ENCODE data around the gene UBA3.
A peak's percentile ranks its signal among the peaks of the same experiment; 100 is the strongest.

The UBA3 gene

DNA sequence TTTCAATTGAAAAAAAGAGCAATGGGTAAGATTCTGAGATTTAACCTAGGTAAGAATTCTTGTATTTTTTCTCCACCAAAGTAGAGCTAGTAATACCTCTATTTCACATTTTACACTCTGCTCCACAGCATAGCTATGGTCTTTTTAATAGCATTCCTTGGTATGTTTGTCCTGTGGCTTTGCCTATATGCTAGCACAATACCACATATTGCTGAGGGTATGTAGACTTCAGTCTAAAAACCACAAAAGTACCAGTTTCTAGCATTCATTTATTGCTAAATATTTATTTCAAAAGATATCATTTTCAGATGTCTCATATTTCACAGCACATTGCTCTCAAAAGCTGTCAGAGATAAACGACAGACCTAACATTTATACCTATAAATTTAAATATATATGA is 48.5 kb downstream of the UBA3 start:
- H3K36me3 ChIP-seq (ENCODE audit: low read length) = peaks cover 46% of the 10 kb centered on the region; the same call in 1 of the 2 replicates
- H4K20me1 ChIP-seq (ENCODE audit: low read depth, low read length) = no peaks in the 10 kb centered on the region
- no peak overlapping the region for H3K9ac ChIP-seq (ENCODE audit: low read length)
- no peaks in the 10 kb centered on the region for H3K9me2 ChIP-seq (replicated peaks; ENCODE audit: insufficient read depth, low read length)
- no peaks in the 10 kb centered on the region for H3F3A ChIP-seq (ENCODE audit: insufficient read depth)
- TF ChIP-seq, protein P1, sequence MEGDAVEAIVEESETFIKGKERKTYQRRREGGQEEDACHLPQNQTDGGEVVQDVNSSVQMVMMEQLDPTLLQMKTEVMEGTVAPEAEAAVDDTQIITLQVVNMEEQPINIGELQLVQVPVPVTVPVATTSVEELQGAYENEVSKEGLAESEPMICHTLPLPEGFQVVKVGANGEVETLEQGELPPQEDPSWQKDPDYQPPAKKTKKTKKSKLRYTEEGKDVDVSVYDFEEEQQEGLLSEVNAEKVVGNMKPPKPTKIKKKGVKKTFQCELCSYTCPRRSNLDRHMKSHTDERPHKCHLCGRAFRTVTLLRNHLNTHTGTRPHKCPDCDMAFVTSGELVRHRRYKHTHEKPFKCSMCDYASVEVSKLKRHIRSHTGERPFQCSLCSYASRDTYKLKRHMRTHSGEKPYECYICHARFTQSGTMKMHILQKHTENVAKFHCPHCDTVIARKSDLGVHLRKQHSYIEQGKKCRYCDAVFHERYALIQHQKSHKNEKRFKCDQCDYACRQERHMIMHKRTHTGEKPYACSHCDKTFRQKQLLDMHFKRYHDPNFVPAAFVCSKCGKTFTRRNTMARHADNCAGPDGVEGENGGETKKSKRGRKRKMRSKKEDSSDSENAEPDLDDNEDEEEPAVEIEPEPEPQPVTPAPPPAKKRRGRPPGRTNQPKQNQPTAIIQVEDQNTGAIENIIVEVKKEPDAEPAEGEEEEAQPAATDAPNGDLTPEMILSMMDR (IDR thresholded peaks at IDR 0.05; ENCODE audit: insufficient read depth, low read length, poor library complexity, severe bottlenecking) = no peak
- no peak for TF ChIP-seq EZH2phosphoT487 (conservative IDR thresholded peaks at IDR 0.05; ENCODE audit: low read length)
- H3K27me3 ChIP-seq (ENCODE audit: low read length) = no peaks in the 10 kb centered on the region
- H3K79me2 ChIP-seq (ENCODE audit: insufficient read depth, low read length) = no peaks in the 10 kb centered on the region
- no peak overlapping the region for H3K4me3 ChIP-seq (ENCODE audit: insufficient read depth, low read length, poor library complexity, severe bottlenecking)
- H3K4me2 ChIP-seq (ENCODE audit: low read depth, low read length, poor library complexity, severe bottlenecking) = no peak overlapping the region
- H3K9me3 ChIP-seq (ENCODE audit: insufficient read depth, low read length) = no peaks in the 10 kb centered on the region
- H3K27ac ChIP-seq (ENCODE audit: low read depth, low read length) = no peak overlapping the region
- no peak overlapping the region for H2AFZ ChIP-seq (ENCODE audit: low read depth, low read length, severe bottlenecking)

DNA sequence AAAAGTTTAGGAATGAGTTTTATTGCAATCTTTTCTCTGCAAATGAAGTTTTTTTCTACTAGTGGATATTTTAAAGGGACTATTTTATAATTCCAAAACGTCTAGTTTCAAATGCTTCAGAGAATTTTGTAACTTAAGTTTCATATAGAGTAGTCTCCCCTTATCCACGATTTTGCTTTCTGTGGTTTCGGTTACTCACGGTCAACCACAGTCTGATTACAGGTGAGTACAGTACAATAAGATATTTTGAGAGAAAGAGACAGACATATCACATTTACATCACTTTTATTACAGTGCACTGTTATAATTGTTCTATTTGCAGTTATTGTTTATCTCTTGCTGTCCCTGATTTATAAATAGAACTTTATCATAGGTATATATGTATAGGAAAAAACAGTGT is 59.3 kb downstream of the UBA3 start:
- no peaks in the 10 kb centered on the region for H3K79me2 ChIP-seq (ENCODE audit: insufficient read depth, low read length)
- H2AFZ ChIP-seq (ENCODE audit: low read depth, low read length, severe bottlenecking) = no peak overlapping the region
- no peaks in the 10 kb centered on the region for H4K20me1 ChIP-seq (ENCODE audit: low read depth, low read length)
- H3K27me3 ChIP-seq (ENCODE audit: low read length) = no peaks in the 10 kb centered on the region
- H3F3A ChIP-seq (ENCODE audit: insufficient read depth) = peaks cover 22% of the 10 kb centered on the region; the same call in 1 of the 2 replicates
- H3K27ac ChIP-seq (ENCODE audit: low read depth, low read length) = no peak overlapping the region
- H3K4me2 ChIP-seq (ENCODE audit: low read depth, low read length, poor library complexity, severe bottlenecking) = no peak overlapping the region
- H3K36me3 ChIP-seq (ENCODE audit: low read length) = peaks cover 49% of the 10 kb centered on the region
- no peak overlapping the region for H3K4me3 ChIP-seq (ENCODE audit: insufficient read depth, low read length, poor library complexity, severe bottlenecking)
- TF ChIP-seq, protein P1 (IDR thresholded peaks at IDR 0.05; ENCODE audit: insufficient read depth, low read length, poor library complexity, severe bottlenecking) = no peak
- no peak for TF ChIP-seq EZH2phosphoT487 (conservative IDR thresholded peaks at IDR 0.05; ENCODE audit: low read length)
- no peak overlapping the region for H3K9ac ChIP-seq (ENCODE audit: low read length)
- no peaks in the 10 kb centered on the region for H3K9me3 ChIP-seq (ENCODE audit: insufficient read depth, low read length)
- no peaks in the 10 kb centered on the region for H3K9me2 ChIP-seq (replicated peaks; ENCODE audit: insufficient read depth, low read length)

DNA sequence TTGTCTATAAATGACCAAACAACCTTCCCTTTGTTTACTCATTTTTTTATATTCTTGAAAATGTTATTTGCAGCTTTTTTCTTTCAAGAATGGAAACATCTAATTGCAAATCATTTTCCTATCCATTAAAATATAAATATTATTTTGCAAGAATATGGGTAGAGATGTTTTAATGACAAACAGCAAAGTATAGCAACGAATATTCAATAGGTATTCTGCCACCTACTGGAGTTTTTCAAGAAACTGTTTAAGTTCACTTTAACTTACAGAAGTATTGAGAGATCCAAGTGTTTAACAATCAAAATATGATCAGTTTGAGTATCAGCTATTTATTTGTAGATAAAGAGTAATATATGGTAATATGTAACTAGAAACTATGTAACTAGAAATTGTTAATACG is 59.7 kb downstream of the UBA3 start:
- Histone ChIP-seq H3F3A (ENCODE audit: insufficient read depth) (peaks cover 25% of the 10 kb centered on the region; the same call in 1 of the 2 replicates), H4K20me1 (ENCODE audit: low read depth, low read length) (no peaks in the 10 kb centered on the region), H3K79me2 (ENCODE audit: insufficient read depth, low read length) (no peaks in the 10 kb centered on the region), H3K27me3 (ENCODE audit: low read length) (no peaks in the 10 kb centered on the region), H3K36me3 (ENCODE audit: low read length) (peaks cover 44% of the 10 kb centered on the region), H3K9me3 (ENCODE audit: insufficient read depth, low read length) (no peaks in the 10 kb centered on the region), H2AFZ (ENCODE audit: low read depth, low read length, severe bottlenecking) (no peak overlapping the region), H3K4me3 (ENCODE audit: insufficient read depth, low read length, poor library complexity, severe bottlenecking) (no peak overlapping the region), H3K9ac (ENCODE audit: low read length) (no peak overlapping the region), H3K27ac (ENCODE audit: low read depth, low read length) (no peak overlapping the region), H3K4me2 (ENCODE audit: low read depth, low read length, poor library complexity, severe bottlenecking) (no peak overlapping the region), H3K9me2 (replicated peaks; ENCODE audit: insufficient read depth, low read length) (no peaks in the 10 kb centered on the region)
- no peak for TF ChIP-seq EZH2phosphoT487 (conservative IDR thresholded peaks at IDR 0.05; ENCODE audit: low read length)
- TF ChIP-seq, protein P1 (IDR thresholded peaks at IDR 0.05; ENCODE audit: insufficient read depth, low read length, poor library complexity, severe bottlenecking) = peak; percentile 41

Measured in SU-DHL-6 (cell line).